ENCODE data around the gene ARID5B.
"Not testable (repeated sequence)": the region's sequence is repeated elsewhere in the genome, so short reads cannot be mapped to it uniquely, and the experiment has no call there.

Gene ARID5B

DNA sequence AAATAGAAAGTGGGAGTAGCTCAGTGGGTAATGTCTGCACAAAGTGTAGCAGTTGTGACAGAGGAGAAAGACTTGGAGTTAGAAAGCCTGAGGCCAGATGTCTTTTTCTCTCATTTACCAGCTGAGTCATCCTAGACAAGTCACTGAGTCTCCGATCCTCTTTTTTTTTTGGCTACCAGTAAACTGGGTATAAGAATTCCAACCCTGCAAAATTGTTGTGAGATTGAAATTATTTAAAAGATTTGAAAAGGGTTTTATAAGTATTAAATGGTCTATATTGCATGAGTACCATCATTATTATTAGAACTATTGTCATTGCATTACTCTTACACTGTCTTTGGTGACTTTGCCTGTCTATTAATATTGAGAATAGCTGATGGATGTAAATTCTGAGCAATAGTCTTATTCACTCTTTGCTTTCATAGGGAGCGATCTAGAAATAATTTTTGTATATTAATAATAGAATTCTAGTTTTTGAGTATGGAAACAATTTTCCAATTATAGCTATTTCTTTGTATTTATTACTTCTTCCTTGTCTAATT is 74.0 kb downstream of the ARID5B start:
- Histone ChIP-seq H3K4me1 (ENCODE audit: insufficient read depth, low read length) (peaks cover 56% of the 10 kb centered on the region), H3K36me3 (ENCODE audit: insufficient read depth, low read length) (no peaks in the 10 kb centered on the region), H3K27me3 (ENCODE audit: control insufficient read depth in 1 of 2, insufficient read depth in 2 of 2, low read length in 2 of 2) (no peaks in the 10 kb centered on the region), H3K4me3 (ENCODE audit: low read depth in 1 of 2, low read length in 2 of 2) (no peak overlapping the region), H3K27ac (ENCODE audit: low read depth, low read length) (peak overlapping the region; percentile 64), H3K9ac (ENCODE audit: low read length) (no peak overlapping the region), H3K9me3 (ENCODE audit: low read length) (no peaks in the 10 kb centered on the region)

DNA sequence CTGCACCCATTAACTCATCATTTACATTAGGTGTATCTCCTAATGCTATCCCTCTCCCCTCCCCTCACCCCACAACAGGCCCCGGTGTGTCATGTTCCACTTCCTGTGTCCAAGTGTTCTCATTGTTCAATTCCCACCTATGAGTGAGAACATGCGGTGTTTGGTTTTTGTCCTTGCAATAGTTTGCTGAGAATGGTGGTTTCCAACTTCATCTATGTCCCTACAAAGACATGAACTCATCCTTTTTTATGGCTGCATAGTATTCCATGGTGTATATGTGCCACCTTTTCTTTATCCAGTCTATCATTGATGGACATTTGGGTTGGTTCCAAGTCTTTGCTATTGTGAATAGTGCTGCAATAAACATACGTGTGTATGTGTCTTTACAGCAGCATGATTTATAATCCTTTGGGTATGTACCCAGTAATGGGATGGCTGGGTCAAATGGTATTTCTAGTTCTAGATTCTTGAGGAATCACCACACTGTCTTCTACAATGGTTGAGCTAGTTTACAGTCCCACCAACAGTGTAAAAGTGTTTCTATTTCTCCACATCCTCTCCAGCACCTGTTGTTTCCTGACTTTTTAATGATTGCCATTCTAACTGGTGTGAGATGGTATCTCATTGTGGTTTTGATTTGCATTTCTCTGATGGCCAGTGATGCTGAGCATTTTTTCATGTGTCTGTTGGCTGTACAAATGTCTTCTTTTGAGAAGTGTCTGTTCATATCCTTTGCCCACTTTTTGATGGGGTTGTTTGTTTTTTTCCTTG is 75.6 kb downstream of the ARID5B start:
- H3K27me3 ChIP-seq (ENCODE audit: control insufficient read depth in 1 of 2, insufficient read depth in 2 of 2, low read length in 2 of 2); H3K36me3 ChIP-seq (ENCODE audit: insufficient read depth, low read length); H3K9ac ChIP-seq (ENCODE audit: low read length); H3K9me3 ChIP-seq (ENCODE audit: low read length); H3K27ac ChIP-seq (ENCODE audit: low read depth, low read length); H3K4me3 ChIP-seq (ENCODE audit: low read depth in 1 of 2, low read length in 2 of 2): not testable (repeated sequence)
- peaks cover 45% of the 10 kb centered on the region for H3K4me1 ChIP-seq (ENCODE audit: insufficient read depth, low read length)

DNA sequence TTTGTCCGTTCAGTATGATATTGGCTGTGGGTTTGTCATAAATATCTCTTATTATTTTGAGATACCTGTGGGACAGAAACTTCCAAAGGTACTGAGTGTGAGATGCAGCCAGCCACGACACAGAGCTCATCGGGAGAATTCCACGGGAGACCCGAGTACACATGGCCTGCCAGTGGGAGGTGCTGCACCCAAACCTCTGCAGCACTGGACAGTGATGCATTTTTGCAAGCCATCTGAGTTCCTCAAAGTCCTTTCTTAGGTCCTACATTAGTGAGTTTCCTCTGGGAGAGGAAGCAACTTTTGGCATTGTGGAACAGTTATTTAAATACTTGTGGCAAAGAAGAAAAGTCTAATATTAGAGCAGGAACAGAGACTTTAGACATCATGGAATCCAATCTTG is 77.5 kb downstream of the ARID5B start:
- Histone ChIP-seq H3K4me1 (ENCODE audit: insufficient read depth, low read length) (peaks cover 38% of the 10 kb centered on the region), H3K9me3 (ENCODE audit: low read length) (no peaks in the 10 kb centered on the region), H3K4me3 (ENCODE audit: low read depth in 1 of 2, low read length in 2 of 2) (no peak overlapping the region), H3K36me3 (ENCODE audit: insufficient read depth, low read length) (no peaks in the 10 kb centered on the region), H3K27ac (ENCODE audit: low read depth, low read length) (no peak overlapping the region), H3K27me3 (ENCODE audit: control insufficient read depth in 1 of 2, insufficient read depth in 2 of 2, low read length in 2 of 2) (no peaks in the 10 kb centered on the region), H3K9ac (ENCODE audit: low read length) (no peak overlapping the region)

DNA sequence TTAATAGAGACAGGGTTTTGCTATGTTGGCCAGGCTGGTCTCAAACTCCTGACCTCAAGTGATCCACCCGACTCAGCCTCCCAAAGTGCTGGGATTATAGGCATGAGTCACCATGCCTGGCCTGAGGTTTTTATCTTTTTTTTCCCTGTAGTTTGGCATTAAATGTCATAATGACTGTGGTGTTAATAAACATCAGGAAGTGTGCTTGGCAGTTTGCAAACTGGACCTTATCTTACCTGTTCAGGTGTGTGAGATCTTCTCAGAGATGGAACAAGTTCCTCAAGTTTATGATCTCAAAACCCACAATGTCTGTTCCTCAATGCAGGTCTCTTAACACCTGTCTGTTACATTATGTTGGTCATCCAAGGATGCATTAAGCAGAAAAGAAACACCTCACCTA is 80.0 kb downstream of the ARID5B start:
- no peaks in the 10 kb centered on the region for H3K36me3 ChIP-seq (ENCODE audit: insufficient read depth, low read length)

DNA sequence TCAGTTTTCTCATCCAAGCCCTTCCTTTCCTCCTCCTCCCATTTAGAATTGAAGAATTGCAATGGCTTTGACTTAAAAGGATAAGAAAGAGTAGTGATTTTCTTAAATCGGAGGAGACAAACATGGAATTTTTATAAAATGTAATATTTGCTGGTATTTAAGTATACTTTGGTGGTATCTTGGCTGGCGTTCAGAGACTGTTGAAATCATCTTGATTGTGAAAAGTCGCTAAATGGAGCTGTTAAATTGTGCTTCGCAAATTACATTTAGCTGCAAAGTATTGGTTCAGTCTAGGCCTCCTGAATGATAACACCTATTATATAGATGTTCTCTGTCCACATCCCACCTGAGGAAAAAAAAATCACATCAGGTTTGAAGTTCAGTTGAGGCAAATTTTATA is 81.8 kb downstream of the ARID5B start:
- no peaks in the 10 kb centered on the region for H3K27me3 ChIP-seq (ENCODE audit: control insufficient read depth in 1 of 2, insufficient read depth in 2 of 2, low read length in 2 of 2)
- H3K36me3 ChIP-seq (ENCODE audit: insufficient read depth, low read length): no peaks in the 10 kb centered on the region
- H3K4me1 ChIP-seq (ENCODE audit: insufficient read depth, low read length): peaks cover 49% of the 10 kb centered on the region
- H3K4me3 ChIP-seq (ENCODE audit: low read depth in 1 of 2, low read length in 2 of 2): no peak overlapping the region
- no peak overlapping the region for H3K9ac ChIP-seq (ENCODE audit: low read length)
- no peaks in the 10 kb centered on the region for H3K9me3 ChIP-seq (ENCODE audit: low read length)
- H3K27ac ChIP-seq (ENCODE audit: low read depth, low read length): no peak overlapping the region

More for the DNA sequence above, 80.0 kb downstream of the ARID5B start:
- H3K27ac ChIP-seq (ENCODE audit: low read depth, low read length): no peak overlapping the region
- no peak overlapping the region for H3K9ac ChIP-seq (ENCODE audit: low read length)
- no peaks in the 10 kb centered on the region for H3K27me3 ChIP-seq (ENCODE audit: control insufficient read depth in 1 of 2, insufficient read depth in 2 of 2, low read length in 2 of 2)
- no peak overlapping the region for H3K4me3 ChIP-seq (ENCODE audit: low read depth in 1 of 2, low read length in 2 of 2)
- peaks cover 36% of the 10 kb centered on the region for H3K4me1 ChIP-seq (ENCODE audit: insufficient read depth, low read length)
- H3K9me3 ChIP-seq (ENCODE audit: low read length): no peaks in the 10 kb centered on the region

DNA sequence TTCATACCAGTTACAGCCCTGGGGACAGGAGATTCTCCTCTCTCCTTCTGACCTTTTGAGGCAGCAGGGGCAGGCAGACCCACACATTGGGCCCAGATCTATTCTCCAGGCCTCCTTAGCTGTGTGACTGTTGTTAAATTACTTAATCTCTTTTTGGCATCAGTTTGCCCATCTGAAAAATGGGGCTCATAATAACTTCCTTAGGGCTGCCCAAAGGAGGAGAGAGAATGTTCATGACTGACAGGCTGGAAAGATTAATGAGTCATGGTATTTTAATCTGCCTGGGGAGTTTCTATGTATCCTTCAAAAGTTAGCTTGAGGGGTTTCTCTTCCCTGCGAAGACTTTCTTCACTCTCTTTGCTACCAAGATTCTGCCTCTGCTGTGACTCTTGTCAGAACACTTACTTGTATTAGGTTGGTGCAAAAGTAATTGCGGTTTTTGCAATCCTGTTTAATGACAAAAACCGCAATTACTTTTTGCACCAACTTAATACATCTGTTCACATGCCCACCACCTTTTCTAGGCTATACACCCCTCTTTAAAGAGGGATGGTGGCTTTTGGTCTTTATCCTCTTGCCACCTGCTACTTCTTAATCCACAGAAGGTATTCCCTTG is 83.4 kb downstream of the ARID5B start:
- H3K9ac ChIP-seq (ENCODE audit: low read length): no peak overlapping the region
- no peaks in the 10 kb centered on the region for H3K27me3 ChIP-seq (ENCODE audit: control insufficient read depth in 1 of 2, insufficient read depth in 2 of 2, low read length in 2 of 2)
- H3K9me3 ChIP-seq (ENCODE audit: low read length): no peaks in the 10 kb centered on the region
- H3K4me3 ChIP-seq (ENCODE audit: low read depth in 1 of 2, low read length in 2 of 2): no peak overlapping the region
- peaks cover 41% of the 10 kb centered on the region for H3K4me1 ChIP-seq (ENCODE audit: insufficient read depth, low read length)
- no peaks in the 10 kb centered on the region for H3K36me3 ChIP-seq (ENCODE audit: insufficient read depth, low read length)
- peak overlapping the region; percentile 6 for H3K27ac ChIP-seq (ENCODE audit: low read depth, low read length)

DNA sequence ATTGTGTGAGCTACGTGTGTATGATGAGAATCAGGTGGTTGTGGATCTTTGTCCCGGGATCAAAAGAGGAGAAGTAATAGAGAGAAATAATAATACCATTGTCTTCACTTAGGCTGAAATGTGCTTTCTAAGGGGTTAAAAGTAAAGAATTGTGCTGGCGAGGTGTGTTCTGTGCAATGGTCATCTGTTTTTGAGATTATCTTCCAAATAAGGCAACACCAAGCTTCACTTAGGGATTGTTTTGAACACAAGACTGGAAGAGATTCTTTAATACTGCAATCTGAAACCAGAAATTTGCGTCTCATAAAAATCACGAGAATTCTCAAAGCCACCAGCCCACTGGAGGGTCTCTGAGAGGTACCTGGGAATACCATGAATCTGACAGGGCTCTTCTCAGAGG is 84.2 kb downstream of the ARID5B start:
- Histone ChIP-seq H3K4me3 (ENCODE audit: low read depth in 1 of 2, low read length in 2 of 2) (no peak overlapping the region), H3K27ac (ENCODE audit: low read depth, low read length) (no peak overlapping the region), H3K9me3 (ENCODE audit: low read length) (no peaks in the 10 kb centered on the region)

DNA sequence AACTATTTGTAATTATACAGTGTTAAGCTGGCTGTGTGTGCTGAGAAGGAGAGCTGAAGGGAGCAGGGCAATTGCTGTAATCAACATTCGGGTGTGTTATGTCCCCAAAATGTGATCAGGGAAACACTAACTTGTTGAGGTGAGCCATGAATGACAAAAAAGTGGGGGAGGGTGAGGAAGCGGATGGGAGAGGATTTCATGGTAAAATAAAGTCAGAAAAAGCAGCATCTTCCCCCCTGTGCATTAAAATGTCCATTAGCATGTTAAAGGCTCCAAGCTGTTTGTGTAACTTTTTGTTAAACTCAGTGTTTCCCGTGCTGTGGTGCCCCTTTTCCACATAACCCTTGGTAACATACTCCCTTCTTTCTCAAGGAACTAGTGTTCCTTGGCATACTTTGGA is 84.9 kb downstream of the ARID5B start:
- Histone ChIP-seq H3K36me3 (ENCODE audit: insufficient read depth, low read length) (no peaks in the 10 kb centered on the region), H3K4me3 (ENCODE audit: low read depth in 1 of 2, low read length in 2 of 2) (no peak overlapping the region), H3K27ac (ENCODE audit: low read depth, low read length) (peak overlapping the region; percentile 80), H3K4me1 (ENCODE audit: insufficient read depth, low read length) (peaks cover 37% of the 10 kb centered on the region), H3K9me3 (ENCODE audit: low read length) (no peaks in the 10 kb centered on the region), H3K27me3 (ENCODE audit: control insufficient read depth in 1 of 2, insufficient read depth in 2 of 2, low read length in 2 of 2) (no peaks in the 10 kb centered on the region), H3K9ac (ENCODE audit: low read length) (no peak overlapping the region)

More for the DNA sequence above, 84.2 kb downstream of the ARID5B start:
- H3K36me3 ChIP-seq (ENCODE audit: insufficient read depth, low read length): no peaks in the 10 kb centered on the region
- peaks cover 37% of the 10 kb centered on the region for H3K4me1 ChIP-seq (ENCODE audit: insufficient read depth, low read length)
- no peaks in the 10 kb centered on the region for H3K27me3 ChIP-seq (ENCODE audit: control insufficient read depth in 1 of 2, insufficient read depth in 2 of 2, low read length in 2 of 2)
- no peak overlapping the region for H3K9ac ChIP-seq (ENCODE audit: low read length)

DNA sequence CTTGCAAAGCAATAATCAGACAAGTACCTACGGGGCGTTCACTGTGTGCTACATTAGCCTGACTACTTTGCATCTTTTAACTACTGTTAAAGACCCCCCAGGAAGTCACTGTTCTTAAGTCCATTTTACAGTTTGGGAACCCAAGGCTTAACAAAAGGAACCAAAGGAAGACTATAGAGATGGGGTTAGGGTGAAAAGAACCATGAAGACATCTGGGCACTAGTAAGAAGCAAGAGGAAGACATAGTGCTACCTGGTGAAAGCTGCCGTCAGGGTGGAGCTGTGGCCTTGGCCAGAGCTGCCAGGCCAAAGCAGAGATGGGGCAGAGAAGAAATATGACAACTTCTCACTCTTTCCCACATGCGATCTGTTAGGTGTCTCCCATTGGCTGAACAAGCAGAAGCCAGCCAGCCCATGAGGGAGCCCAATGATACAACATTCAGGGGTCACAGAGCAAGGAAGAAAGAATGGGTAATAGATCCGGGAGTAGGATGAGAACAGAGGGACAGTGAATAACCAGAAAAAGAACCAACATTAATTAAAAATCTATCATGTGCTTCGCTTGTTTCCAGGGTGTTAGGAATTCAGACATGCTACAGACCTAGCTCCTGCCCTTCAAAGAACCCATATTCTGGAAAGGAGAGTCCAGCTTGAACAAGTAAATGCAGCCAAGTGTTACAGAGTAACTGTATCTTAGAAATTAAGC is 85.4 kb downstream of the ARID5B start:
- Histone ChIP-seq H3K4me3 (ENCODE audit: low read depth in 1 of 2, low read length in 2 of 2) (no peak overlapping the region), H3K27me3 (ENCODE audit: control insufficient read depth in 1 of 2, insufficient read depth in 2 of 2, low read length in 2 of 2) (no peaks in the 10 kb centered on the region), H3K9ac (ENCODE audit: low read length) (no peak overlapping the region), H3K9me3 (ENCODE audit: low read length) (no peaks in the 10 kb centered on the region), H3K27ac (ENCODE audit: low read depth, low read length) (peak overlapping the region; percentile 80), H3K4me1 (ENCODE audit: insufficient read depth, low read length) (peaks cover 38% of the 10 kb centered on the region), H3K36me3 (ENCODE audit: insufficient read depth, low read length) (no peaks in the 10 kb centered on the region)

DNA sequence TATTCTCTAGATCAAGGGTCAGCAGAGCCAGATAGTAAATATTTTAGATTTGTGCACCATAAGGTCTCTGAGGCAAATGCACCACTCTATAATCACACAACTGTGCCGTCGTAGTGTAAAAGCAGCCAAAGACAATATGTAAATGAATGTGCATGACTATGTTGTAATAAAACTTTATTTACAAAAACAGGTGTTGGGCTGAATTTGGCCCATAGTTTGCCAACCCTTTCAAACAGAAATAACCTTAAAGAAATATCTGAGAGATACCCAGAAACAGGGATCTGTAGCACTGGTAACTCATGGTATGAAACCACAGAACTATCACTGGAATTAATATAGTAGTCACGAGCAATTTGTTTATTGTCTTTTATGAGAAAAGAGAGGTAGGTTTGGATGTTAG is 86.0 kb downstream of the ARID5B start:
- H3K27ac ChIP-seq (ENCODE audit: low read depth, low read length): peak overlapping the region; percentile 80
- H3K36me3 ChIP-seq (ENCODE audit: insufficient read depth, low read length): no peaks in the 10 kb centered on the region
- peaks cover 43% of the 10 kb centered on the region for H3K4me1 ChIP-seq (ENCODE audit: insufficient read depth, low read length)
- H3K9me3 ChIP-seq (ENCODE audit: low read length): no peaks in the 10 kb centered on the region
- no peaks in the 10 kb centered on the region for H3K27me3 ChIP-seq (ENCODE audit: control insufficient read depth in 1 of 2, insufficient read depth in 2 of 2, low read length in 2 of 2)
- no peak overlapping the region for H3K9ac ChIP-seq (ENCODE audit: low read length)
- H3K4me3 ChIP-seq (ENCODE audit: low read depth in 1 of 2, low read length in 2 of 2): peak overlapping the region; percentile 7 to 14

DNA sequence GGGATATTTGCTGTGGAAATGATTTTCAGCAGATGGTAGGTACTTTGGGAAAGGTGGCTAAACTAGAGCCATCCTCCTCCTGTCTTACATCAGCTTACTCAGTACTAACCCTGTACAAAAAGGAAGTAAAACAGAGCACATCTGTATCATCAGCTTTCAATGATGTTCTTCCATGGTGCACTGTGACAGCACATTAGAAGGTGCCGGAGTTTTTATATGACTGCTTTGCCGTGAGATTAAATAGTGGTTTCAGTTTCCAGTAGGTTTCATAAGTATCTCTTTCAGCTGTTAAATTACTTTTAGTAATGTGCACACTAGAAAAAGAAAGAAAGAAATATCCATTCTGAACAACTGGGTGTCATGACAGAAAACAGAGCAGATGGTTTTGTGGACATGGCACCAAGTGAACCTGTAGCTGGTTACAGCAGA is 86.5 kb downstream of the ARID5B start:
- no peaks in the 10 kb centered on the region for H3K36me3 ChIP-seq (ENCODE audit: insufficient read depth, low read length)
- H3K9me3 ChIP-seq (ENCODE audit: low read length): no peaks in the 10 kb centered on the region
- no peak overlapping the region for H3K9ac ChIP-seq (ENCODE audit: low read length)
- no peaks in the 10 kb centered on the region for H3K27me3 ChIP-seq (ENCODE audit: control insufficient read depth in 1 of 2, insufficient read depth in 2 of 2, low read length in 2 of 2)
- peaks cover 41% of the 10 kb centered on the region for H3K4me1 ChIP-seq (ENCODE audit: insufficient read depth, low read length)
- peak overlapping the region; percentile 7 to 14 for H3K4me3 ChIP-seq (ENCODE audit: low read depth in 1 of 2, low read length in 2 of 2)
- H3K27ac ChIP-seq (ENCODE audit: low read depth, low read length): peak overlapping the region; percentile 80
